HepG2 (cell line): ENCODE measurements around the gene PNMA3. TPM values are rescaled to one million over a fixed set of nuclear protein-coding genes. Genes with fewer than 3 reads are reported as not detected.

Source experiments
- FLYWCH1 ChIP-seq: sonication (generic); formaldehyde crosslinking; IDR thresholded peaks from 2 replicates; pipeline ENCODE4 v1.8.1; 2023; ENCODE audit warnings: mild to moderate bottlenecking, missing genetic modification reagents
- IKZF1 ChIP-seq: fragments of 450-650 bp; IDR thresholded peaks from 2 replicates; pipeline ENCODE4 v1.7.1; 2016
- KLF13 ChIP-seq: sonication (generic); formaldehyde crosslinking; IDR thresholded peaks from 2 replicates; pipeline ENCODE4 v1.4.0; 2020; ENCODE audit warnings: mild to moderate bottlenecking, missing genetic modification reagents
- KLF15 ChIP-seq: sonication (generic); formaldehyde crosslinking; IDR thresholded peaks from 2 replicates; pipeline ENCODE4 v1.8.1; 2023; ENCODE audit warnings: borderline replicate concordance, mild to moderate bottlenecking, inconsistent platforms, missing genetic modification reagents, mixed read lengths
- NFE2L2 ChIP-seq: fragments of 150-350 bp; IDR thresholded peaks from 2 replicates; pipeline ENCODE4 v1.6.1; 2014; ENCODE audit warnings: low read length
- NRL ChIP-seq: sonication (generic); formaldehyde crosslinking; IDR thresholded peaks from 2 replicates; pipeline ENCODE4 v1.5.0; 2020; ENCODE audit warnings: missing genetic modification reagents, mild to moderate bottlenecking, moderate library complexity, borderline replicate concordance
- SALL1 ChIP-seq: sonication (generic); formaldehyde crosslinking; IDR thresholded peaks from 2 replicates; pipeline ENCODE4 v1.8.0; 2022; ENCODE audit warnings: mild to moderate bottlenecking, missing genetic modification reagents
- SMARCC2 ChIP-seq: fragments of 450-650 bp; IDR thresholded peaks from 2 replicates; pipeline ENCODE4 v1.6.1; 2017; ENCODE audit warnings: antibody characterized with exemption, mild to moderate bottlenecking
- TBL1XR1 ChIP-seq: fragments of 150-350 bp; IDR thresholded peaks from 2 replicates; pipeline ENCODE4 v1.6.1; 2014; ENCODE audit warnings: borderline replicate concordance, low read length; ENCODE audit not compliant: partially characterized antibody
- YEATS2 ChIP-seq: sonication (generic); formaldehyde crosslinking; IDR thresholded peaks from 2 replicates; pipeline ENCODE4 v1.4.0; 2020; ENCODE audit warnings: missing genetic modification reagents, borderline replicate concordance
- ZFP1 ChIP-seq: IDR thresholded peaks from 2 replicates; pipeline ENCODE4 v1.6.1; 2016
- ZNF20 ChIP-seq: sonication (generic); formaldehyde crosslinking; IDR thresholded peaks from 2 replicates; pipeline ENCODE4 v1.4.0; 2020; ENCODE audit warnings: mild to moderate bottlenecking, moderate library complexity, missing genetic modification reagents
- ZNF34 ChIP-seq: sonication (generic); formaldehyde crosslinking; IDR thresholded peaks from 2 replicates; pipeline ENCODE4 v1.4.0; 2020; ENCODE audit warnings: mild to moderate bottlenecking, missing genetic modification reagents, borderline replicate concordance
- ZNF510 ChIP-seq: sonication (generic); formaldehyde crosslinking; IDR thresholded peaks from 2 replicates; pipeline ENCODE4 v1.4.0; 2020; ENCODE audit warnings: low read depth, mild to moderate bottlenecking, missing genetic modification reagents
- ZNF549 ChIP-seq: sonication (generic); formaldehyde crosslinking; IDR thresholded peaks from 2 replicates; pipeline ENCODE4 v1.5.0; 2020; ENCODE audit warnings: missing genetic modification reagents
- ZNF567 ChIP-seq: sonication (generic); formaldehyde crosslinking; IDR thresholded peaks from 2 replicates; pipeline ENCODE4 v1.8.1; 2023; ENCODE audit warnings: mild to moderate bottlenecking, missing genetic modification reagents, borderline replicate concordance
- polyA plus RNA-seq, 8 experiments: library from polyadenylated mRNA; depleted of rRNA in 3 of 8; stranded (reverse) in 7 of 8; unstranded in 1 of 8; fragments of >200 nt; fragmentation: Illumina TruSeq in 4 of 8; extraction: Trizol in 4 of 8; gene quantifications; 2 replicates each; pipeline versions ENCODE4 v1.2.1 to v1.2.3, GENCODE V29; 2011 to 2016; ENCODE audit warnings: low read depth in 4 of 8, missing spikeins in 1 of 8, mixed read lengths in 1 of 8; ENCODE audit not compliant: insufficient read depth in 1 of 8
- total RNA-seq, 5 experiments: library from RNA; depleted of rRNA; stranded (reverse); fragments of >200 nt; fragmentation: Illumina TruSeq; extraction: Trizol; gene quantifications; 2 replicates each; pipeline ENCODE4 v1.2.3, GENCODE V29; 2016; ENCODE audit warnings: low read depth in 1 of 5
- TF ChIP-seq, protein P1 (sequence below): sonication (generic); formaldehyde crosslinking; IDR thresholded peaks from 2 replicates; pipeline ENCODE4 v1.4.0; 2020; ENCODE audit warnings: missing genetic modification reagents
- TF ChIP-seq, protein P2 (sequence below): sonication (generic); formaldehyde crosslinking; conservative IDR thresholded peaks from 2 replicates; pipeline ENCODE4 v1.4.0; 2020; ENCODE audit warnings: missing genetic modification reagents
- TF ChIP-seq, protein P3 (sequence below): IDR thresholded peaks from 2 replicates; pipeline ENCODE4 v1.6.1; 2012; ENCODE audit warnings: inconsistent platforms
- TF ChIP-seq, protein P4 (sequence below): sonication (generic); formaldehyde crosslinking; IDR thresholded peaks from 2 replicates; pipeline ENCODE4 v1.9.0; 2021; ENCODE audit warnings: mild to moderate bottlenecking, missing genetic modification reagents

Gene PNMA3
- total and polyA plus RNA-seq, 2 of the 13 experiments (the other 11 are each of a cell fraction or from before 2014, with no cell fraction given): not detected

DNA sequence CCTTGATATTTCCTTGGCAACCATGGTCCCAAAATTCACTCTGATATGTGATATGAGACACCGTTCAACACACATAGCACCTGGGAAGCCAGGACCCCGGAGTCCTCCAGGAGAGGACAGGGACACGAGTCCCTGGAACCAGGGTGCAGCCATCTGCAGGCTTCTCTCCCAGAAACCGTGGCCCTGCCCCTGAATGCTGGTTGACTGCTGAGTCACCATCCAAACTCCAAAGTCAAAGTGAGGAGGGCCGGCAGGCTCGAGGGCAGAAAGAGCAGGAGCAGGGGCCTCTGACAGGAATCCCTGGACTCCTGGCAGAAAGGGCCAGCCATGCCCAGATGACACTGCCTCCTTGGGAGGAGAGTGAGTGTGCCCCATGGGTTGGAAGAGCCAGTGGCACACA lies 9.1 kb downstream of the PNMA3 start (continued):
- TF ChIP-seq ZFP1 (CRISPR knock-in tag): no peak
- no peak for TF ChIP-seq KLF13 (CRISPR knock-in tag)
- TF ChIP-seq TBL1XR1: no peak
- no peak for TF ChIP-seq NRL (CRISPR knock-in tag)
- TF ChIP-seq YEATS2 (CRISPR knock-in tag): no peak
- TF ChIP-seq SALL1 (CRISPR knock-in tag): peak; percentile 50; the same call in 1 of the 2 replicates
- TF ChIP-seq ZNF510 (CRISPR knock-in tag): no peak
- TF ChIP-seq ZNF20: no peak
- TF ChIP-seq, protein P1, sequence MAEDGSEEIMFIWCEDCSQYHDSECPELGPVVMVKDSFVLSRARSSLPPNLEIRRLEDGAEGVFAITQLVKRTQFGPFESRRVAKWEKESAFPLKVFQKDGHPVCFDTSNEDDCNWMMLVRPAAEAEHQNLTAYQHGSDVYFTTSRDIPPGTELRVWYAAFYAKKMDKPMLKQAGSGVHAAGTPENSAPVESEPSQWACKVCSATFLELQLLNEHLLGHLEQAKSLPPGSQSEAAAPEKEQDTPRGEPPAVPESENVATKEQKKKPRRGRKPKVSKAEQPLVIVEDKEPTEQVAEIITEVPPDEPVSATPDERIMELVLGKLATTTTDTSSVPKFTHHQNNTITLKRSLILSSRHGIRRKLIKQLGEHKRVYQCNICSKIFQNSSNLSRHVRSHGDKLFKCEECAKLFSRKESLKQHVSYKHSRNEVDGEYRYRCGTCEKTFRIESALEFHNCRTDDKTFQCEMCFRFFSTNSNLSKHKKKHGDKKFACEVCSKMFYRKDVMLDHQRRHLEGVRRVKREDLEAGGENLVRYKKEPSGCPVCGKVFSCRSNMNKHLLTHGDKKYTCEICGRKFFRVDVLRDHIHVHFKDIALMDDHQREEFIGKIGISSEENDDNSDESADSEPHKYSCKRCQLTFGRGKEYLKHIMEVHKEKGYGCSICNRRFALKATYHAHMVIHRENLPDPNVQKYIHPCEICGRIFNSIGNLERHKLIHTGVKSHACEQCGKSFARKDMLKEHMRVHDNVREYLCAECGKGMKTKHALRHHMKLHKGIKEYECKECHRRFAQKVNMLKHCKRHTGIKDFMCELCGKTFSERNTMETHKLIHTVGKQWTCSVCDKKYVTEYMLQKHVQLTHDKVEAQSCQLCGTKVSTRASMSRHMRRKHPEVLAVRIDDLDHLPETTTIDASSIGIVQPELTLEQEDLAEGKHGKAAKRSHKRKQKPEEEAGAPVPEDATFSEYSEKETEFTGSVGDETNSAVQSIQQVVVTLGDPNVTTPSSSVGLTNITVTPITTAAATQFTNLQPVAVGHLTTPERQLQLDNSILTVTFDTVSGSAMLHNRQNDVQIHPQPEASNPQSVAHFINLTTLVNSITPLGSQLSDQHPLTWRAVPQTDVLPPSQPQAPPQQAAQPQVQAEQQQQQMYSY (CRISPR knock-in tag): no peak
- TF ChIP-seq, protein P2, sequence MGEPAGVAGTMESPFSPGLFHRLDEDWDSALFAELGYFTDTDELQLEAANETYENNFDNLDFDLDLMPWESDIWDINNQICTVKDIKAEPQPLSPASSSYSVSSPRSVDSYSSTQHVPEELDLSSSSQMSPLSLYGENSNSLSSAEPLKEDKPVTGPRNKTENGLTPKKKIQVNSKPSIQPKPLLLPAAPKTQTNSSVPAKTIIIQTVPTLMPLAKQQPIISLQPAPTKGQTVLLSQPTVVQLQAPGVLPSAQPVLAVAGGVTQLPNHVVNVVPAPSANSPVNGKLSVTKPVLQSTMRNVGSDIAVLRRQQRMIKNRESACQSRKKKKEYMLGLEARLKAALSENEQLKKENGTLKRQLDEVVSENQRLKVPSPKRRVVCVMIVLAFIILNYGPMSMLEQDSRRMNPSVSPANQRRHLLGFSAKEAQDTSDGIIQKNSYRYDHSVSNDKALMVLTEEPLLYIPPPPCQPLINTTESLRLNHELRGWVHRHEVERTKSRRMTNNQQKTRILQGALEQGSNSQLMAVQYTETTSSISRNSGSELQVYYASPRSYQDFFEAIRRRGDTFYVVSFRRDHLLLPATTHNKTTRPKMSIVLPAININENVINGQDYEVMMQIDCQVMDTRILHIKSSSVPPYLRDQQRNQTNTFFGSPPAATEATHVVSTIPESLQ (CRISPR knock-in tag): no peak
- no peak for TF ChIP-seq FLYWCH1
- no peak for TF ChIP-seq SMARCC2
- no peak for TF ChIP-seq ZNF34 (CRISPR knock-in tag)
- TF ChIP-seq, protein P3, sequence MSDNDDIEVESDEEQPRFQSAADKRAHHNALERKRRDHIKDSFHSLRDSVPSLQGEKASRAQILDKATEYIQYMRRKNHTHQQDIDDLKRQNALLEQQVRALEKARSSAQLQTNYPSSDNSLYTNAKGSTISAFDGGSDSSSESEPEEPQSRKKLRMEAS: peak; percentile 42; the same call in 1 of the 2 replicates
- no peak for TF ChIP-seq ZNF567 (CRISPR knock-in tag)
- TF ChIP-seq, protein P4, sequence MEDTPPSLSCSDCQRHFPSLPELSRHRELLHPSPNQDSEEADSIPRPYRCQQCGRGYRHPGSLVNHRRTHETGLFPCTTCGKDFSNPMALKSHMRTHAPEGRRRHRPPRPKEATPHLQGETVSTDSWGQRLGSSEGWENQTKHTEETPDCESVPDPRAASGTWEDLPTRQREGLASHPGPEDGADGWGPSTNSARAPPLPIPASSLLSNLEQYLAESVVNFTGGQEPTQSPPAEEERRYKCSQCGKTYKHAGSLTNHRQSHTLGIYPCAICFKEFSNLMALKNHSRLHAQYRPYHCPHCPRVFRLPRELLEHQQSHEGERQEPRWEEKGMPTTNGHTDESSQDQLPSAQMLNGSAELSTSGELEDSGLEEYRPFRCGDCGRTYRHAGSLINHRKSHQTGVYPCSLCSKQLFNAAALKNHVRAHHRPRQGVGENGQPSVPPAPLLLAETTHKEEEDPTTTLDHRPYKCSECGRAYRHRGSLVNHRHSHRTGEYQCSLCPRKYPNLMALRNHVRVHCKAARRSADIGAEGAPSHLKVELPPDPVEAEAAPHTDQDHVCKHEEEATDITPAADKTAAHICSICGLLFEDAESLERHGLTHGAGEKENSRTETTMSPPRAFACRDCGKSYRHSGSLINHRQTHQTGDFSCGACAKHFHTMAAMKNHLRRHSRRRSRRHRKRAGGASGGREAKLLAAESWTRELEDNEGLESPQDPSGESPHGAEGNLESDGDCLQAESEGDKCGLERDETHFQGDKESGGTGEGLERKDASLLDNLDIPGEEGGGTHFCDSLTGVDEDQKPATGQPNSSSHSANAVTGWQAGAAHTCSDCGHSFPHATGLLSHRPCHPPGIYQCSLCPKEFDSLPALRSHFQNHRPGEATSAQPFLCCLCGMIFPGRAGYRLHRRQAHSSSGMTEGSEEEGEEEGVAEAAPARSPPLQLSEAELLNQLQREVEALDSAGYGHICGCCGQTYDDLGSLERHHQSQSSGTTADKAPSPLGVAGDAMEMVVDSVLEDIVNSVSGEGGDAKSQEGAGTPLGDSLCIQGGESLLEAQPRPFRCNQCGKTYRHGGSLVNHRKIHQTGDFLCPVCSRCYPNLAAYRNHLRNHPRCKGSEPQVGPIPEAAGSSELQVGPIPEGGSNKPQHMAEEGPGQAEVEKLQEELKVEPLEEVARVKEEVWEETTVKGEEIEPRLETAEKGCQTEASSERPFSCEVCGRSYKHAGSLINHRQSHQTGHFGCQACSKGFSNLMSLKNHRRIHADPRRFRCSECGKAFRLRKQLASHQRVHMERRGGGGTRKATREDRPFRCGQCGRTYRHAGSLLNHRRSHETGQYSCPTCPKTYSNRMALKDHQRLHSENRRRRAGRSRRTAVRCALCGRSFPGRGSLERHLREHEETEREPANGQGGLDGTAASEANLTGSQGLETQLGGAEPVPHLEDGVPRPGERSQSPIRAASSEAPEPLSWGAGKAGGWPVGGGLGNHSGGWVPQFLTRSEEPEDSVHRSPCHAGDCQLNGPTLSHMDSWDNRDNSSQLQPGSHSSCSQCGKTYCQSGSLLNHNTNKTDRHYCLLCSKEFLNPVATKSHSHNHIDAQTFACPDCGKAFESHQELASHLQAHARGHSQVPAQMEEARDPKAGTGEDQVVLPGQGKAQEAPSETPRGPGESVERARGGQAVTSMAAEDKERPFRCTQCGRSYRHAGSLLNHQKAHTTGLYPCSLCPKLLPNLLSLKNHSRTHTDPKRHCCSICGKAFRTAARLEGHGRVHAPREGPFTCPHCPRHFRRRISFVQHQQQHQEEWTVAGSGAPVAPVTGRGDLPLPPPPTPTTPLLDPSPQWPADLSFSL: no peak
- peak; percentile 77; the same call in 1 of the 2 replicates for TF ChIP-seq NFE2L2
- TF ChIP-seq IKZF1: no peak
- TF ChIP-seq KLF15 (CRISPR knock-in tag): no peak
- no peak for TF ChIP-seq ZNF549
